Testis (tissue), 2 donors: ENCODE data around the gene ARL5C.

Source experiments
- CTCF ChIP-seq, 3 experiments: fragments of 450-650 bp in 2 of 3; fragments of 200-600 bp in 1 of 3; sonication (generic) in 1 of 3; IDR thresholded peaks; one replicate each; pipeline ENCODE4 v1.5.1; 2016 to 2019; ENCODE audit warnings: antibody characterized with exemption in 3 of 3, mild to moderate bottlenecking in 2 of 3, moderate library complexity in 1 of 3
- POLR2A ChIP-seq: fragments of 450-650 bp; IDR thresholded peaks from one replicate; pipeline ENCODE4 v1.6.1; 2017; ENCODE audit warnings: antibody characterized with exemption, mild to moderate bottlenecking, moderate library complexity

GRCh38 chr17:39146273-39146672 lies 19.7 kb downstream of the ARL5C start:
- TF ChIP-seq CTCF (IDR thresholded peaks at IDR 0.05) (no peak), POLR2A (no peak)
